Stimulated activated CD8-positive, alpha-beta memory T cell treated with anti-CD3 and anti-CD28 coated beads, Interleukin-4, amount 100 ng/mL, for 24 hours (primary cell): ENCODE measurements around the gene CACNA1S.

Experiments used
- DNase-seq: peaks from one replicate; pipeline ENCODE4 v3.0.0-alpha.2; 2020; ENCODE audit warnings: low read depth

Gene CACNA1S

DNA sequence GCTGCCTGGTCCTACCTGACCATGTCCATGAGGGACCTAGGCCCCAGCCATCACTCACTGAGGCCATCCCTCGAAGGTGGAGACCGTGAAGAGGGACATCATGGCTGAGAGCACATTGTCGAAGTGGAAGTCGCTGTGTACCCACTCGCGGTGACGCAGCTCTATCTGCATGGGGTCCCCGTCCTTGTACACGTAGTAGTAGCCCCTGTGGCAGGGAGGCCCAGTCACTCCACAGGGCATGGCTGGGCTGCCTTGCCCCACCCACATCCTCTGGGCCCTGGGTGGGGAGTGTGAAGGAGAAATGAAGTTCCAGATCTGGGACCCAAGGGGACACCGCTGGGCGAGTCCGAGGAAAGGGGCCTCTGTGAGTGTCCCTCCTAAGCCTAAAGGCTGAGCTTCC, 50.3 kb downstream of the CACNA1S start:
- DNase-seq = no peak

DNA sequence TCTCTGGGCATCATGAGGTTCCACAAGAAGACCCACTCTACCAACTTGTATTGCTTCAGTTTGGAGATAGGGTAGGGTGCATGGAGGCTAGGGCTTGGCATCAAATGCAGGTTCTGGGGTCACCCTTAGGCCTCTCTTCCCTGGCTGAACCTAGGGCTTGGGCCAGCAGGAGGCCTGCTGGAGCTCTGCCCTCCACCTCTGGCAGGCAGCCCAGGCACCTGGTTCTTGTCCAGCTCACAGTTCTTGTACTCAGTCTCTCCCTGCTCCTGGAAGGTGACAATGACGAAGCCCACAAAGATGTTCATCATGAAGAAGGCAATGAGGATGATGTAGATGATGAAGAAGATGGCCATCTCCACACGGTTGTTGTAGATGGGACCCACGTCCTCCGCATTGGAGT, 51.2 kb downstream of the CACNA1S start:
- DNase-seq = no peak

DNA sequence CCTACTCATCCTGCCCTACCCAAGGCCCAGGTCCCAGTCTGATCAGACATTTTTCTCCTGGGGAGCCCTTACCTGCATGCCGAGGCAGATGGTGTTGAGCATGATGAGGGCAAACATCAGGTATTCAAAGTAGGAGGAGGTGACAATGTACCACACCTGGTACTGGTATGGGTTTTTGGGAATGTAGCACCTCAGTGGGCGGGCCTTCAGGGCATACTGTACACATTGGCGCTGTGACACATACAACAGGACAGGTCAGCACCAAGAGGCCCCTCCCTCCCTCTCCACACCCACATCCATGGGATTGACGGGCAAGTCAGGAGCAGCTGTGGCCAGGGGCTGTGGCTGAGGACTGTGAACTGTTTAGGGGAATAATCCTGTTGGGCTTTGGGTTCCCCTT, 51.6 kb downstream of the CACNA1S start:
- DNase-seq = no peak

DNA sequence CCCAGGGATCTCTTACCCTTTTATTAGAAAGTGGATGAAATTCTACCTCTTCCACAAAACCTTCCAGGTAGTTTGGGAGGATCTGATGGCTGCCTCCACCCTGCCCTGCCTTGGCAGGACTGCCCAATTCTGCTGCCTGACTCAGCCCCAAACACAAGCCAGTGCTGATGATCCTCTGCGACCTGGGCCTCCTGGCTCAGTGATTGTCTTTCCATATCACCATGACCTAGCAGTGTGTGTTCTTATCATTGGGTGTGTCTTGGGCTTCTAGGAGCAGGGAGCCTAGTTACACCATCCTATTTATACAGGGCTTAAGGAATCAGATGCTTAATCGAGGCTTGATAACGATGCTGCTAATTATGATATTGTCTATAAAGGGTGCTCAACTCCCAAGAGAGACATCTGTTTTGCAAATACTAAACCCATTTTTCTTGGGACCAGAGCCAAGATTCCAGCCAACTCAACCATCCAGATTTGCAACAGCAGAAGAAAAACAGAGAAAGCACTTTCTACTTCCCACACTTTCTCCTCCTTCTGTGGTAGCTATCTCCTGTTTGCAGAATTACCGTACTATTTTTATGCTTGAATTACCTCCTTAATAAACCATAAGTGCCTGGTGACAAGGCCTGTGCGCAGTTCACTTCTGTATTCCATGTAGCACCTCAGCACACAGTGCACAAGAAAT, 52.2 kb downstream of the CACNA1S start:
- DNase-seq = no peak

GRCh38 chr1:201059401-201059800, 52.8 kb downstream of the CACNA1S start:
- no peak for DNase-seq

DNA sequence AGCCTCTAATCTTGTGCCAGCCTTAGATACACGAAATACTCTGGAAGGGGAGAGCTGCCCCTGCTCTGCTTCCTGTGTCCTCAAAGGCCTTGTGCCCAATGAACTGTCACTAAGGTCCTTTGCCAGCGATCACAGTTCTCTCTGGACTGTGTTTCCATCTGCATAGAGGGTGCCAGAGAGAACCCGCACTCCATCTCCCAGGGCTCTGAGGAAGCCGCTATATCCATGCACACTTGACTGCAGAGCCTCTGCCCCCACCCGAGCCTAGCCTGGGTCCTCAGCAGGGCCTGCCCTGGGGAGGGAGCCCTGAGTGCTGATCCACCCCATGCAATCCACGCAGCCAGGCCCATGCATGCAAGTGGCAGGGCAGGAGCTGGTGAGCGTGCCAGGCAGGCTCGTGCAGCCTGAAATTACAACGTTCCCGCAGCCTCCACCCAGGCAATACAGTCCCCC, 58.1 kb downstream of the CACNA1S start:
- DNase-seq = no peak

DNA sequence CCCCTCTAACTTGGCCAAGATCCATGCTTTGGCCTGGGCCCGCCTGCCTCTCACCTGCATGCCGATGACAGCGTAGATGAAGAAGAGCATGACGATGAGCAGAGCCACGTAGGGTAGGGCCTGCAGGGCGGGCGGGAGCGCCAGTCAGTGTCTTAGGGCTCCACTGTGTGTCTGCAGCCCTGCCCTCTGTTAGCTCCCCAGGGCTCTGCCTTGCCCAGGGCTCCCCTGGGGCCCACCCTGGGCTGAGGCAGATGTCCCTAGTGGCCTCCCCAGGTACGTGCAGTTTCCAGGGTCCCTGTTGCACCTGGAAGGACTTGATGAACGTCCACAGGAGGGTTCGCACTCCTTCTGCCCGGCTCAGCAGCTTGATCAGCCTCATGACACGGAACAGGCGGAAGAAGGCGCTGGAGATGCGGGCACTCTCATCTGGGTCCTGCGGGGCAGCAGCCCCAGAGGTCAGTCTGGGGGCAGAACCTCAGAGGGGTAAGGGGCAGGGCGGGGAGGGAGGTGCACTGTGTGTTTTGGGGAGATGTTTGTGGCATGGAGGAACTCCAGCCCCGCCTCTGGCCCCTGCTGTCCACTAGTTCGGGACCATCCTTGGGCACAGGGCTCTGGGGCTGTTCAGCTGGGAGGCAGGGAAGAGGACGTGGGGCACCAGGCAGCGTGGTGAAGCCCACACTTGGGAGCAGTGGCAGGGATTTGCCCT, 58.9 kb downstream of the CACNA1S start:
- DNase-seq = no peak

GRCh38 chr1:201051399-201051798, 60.8 kb downstream of the CACNA1S start:
- DNase-seq = no peak

GRCh38 chr1:201050515-201051277, 61.5 kb downstream of the CACNA1S start:
- DNase-seq = no peak

GRCh38 chr1:201049248-201049831, 62.9 kb downstream of the CACNA1S start:
- no peak for DNase-seq

GRCh38 chr1:201048521-201048920, 63.7 kb downstream of the CACNA1S start:
- no peak for DNase-seq

- DNase-seq = no peak
These were observed 68.1 kb downstream of the CACNA1S start for GRCh38 chr1:201044119-201044518.

- peak; percentile 40 for DNase-seq
These were observed 69.3 kb downstream of the CACNA1S start for GRCh38 chr1:201042779-201043461.

GRCh38 chr1:201041011-201041410, 71.2 kb downstream of the CACNA1S start:
- no peak for DNase-seq

- no peak for DNase-seq
These were observed 72.3 kb downstream of the CACNA1S start for GRCh38 chr1:201039876-201040275.

GRCh38 chr1:201039418-201039817, 72.8 kb downstream of the CACNA1S start:
- DNase-seq = no peak

GRCh38 chr1:201038186-201038876, 73.9 kb downstream of the CACNA1S start:
- DNase-seq = no peak

- no peak for DNase-seq
These were observed 75.9 kb downstream of the CACNA1S start for GRCh38 chr1:201036188-201036842.

- no peak for DNase-seq
These were observed 77.6 kb downstream of the CACNA1S start for GRCh38 chr1:201034671-201035070.

GRCh38 chr1:201032408-201032807, 79.8 kb downstream of the CACNA1S start:
- DNase-seq = no peak

DNA sequence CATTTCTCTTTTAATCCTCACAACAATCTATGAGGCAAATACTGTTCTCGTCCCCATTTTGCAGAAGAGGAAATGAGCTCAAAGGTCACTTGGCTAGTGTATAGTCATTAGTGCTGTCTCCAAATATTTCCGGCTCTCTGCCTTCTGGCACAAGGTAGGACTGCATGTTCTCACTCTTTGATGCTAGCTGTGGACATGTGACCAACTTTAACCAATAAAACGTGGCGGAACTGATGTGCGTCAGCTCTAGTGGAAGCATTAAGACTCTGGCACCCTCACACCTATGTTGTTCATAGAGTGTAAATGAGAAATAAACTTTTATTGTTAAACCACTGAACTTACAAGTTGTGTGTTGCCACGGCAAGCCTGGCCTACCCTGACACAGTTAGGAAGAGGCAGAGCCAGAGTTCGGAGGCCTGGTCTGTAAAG, 83.8 kb downstream of the CACNA1S start:
- DNase-seq = no peak
